CD4-positive, alpha-beta T cell (primary cell): ENCODE measurements around the gene TOMM5. TPM values are rescaled to one million over a fixed set of nuclear protein-coding genes. Genes with fewer than 3 reads are reported as not detected.

Source experiments
- ATAC-seq: fragments of 200-7000 bp; cut with Tn5 transposase; one replicate; pipeline ENCODE4 v1.10.0; 2022; ENCODE audit warnings: mild to moderate bottlenecking; ENCODE audit not compliant: poor library complexity
- CTCF ChIA-PET: fragments of 350-600 bp; sonication (Branson Sonifier 250); formaldehyde crosslinking; loops from one replicate; lab custom pipeline; 2021; ENCODE audit warnings: antibody characterized with exemption, inconsistent platforms; lab: Charles Lee
- POLR2A ChIA-PET: fragments of 350-600 bp; sonication (Branson Sonifier 250); formaldehyde crosslinking; loops from one replicate; lab custom pipeline; 2021; ENCODE audit warnings: antibody characterized with exemption, inconsistent platforms; lab: Charles Lee
- DNase-seq, 14 experiments: peaks; one replicate each; pipeline ENCODE4 v3.0.0-alpha.2; 2013 to 2020; ENCODE audit warnings: mixed read lengths in 2 of 14
- H3K27ac ChIP-seq, 2 donors: one replicate each; pipeline versions ENCODE4 v1.5.1 to v1.7.0; 2013; ENCODE audit warnings: low read length in 2 of 2, low read depth in 1 of 2, mild to moderate bottlenecking in 1 of 2
- H3K27me3 ChIP-seq, 2 experiments: 1 replicate in 1 of 2; 2 replicates in 1 of 2; pipeline versions ENCODE4 v1.6.1 to v1.7.0; 2013; ENCODE audit warnings: low read length in 2 of 2, control low read depth in 1 of 2, mild to moderate bottlenecking in 1 of 2, moderate library complexity in 1 of 2; ENCODE audit not compliant: insufficient read depth in 2 of 2, control insufficient read depth in 1 of 2
- H3K36me3 ChIP-seq: one replicate; pipeline ENCODE4 v1.6.1; 2013; ENCODE audit warnings: low read length, control low read depth; ENCODE audit not compliant: insufficient read depth
- H3K4me1 ChIP-seq: one replicate; pipeline ENCODE4 v1.6.1; 2013; ENCODE audit warnings: low read length, control low read depth; ENCODE audit not compliant: insufficient read depth
- H3K4me3 ChIP-seq: one replicate; pipeline ENCODE4 v1.5.1; 2013; ENCODE audit warnings: mild to moderate bottlenecking, low read length, moderate library complexity
- H3K9me3 ChIP-seq, 2 experiments: 1 replicate in 1 of 2; 2 replicates in 1 of 2; pipeline versions ENCODE4 v1.6.1 to v1.7.0; 2013; ENCODE audit warnings: low read length in 2 of 2, mild to moderate bottlenecking in 2 of 2, control low read depth in 1 of 2, moderate library complexity in 1 of 2; ENCODE audit not compliant: control insufficient read depth in 1 of 2, insufficient read depth in 1 of 2
- H3K27ac Mint-ChIP-seq: one replicate; pipeline ENCODE4 v1.8.0; 2020; ENCODE audit warnings: mixed read lengths
- H3K27me3 Mint-ChIP-seq: one replicate; pipeline ENCODE4 v1.8.0; 2021; ENCODE audit warnings: mixed read lengths
- H3K36me3 Mint-ChIP-seq: one replicate; pipeline ENCODE4 v1.8.0; 2021; ENCODE audit warnings: low read depth, mixed read lengths
- H3K4me1 Mint-ChIP-seq: one replicate; pipeline ENCODE4 v1.8.0; 2021; ENCODE audit warnings: low read depth, mixed read lengths
- H3K4me3 Mint-ChIP-seq: one replicate; pipeline ENCODE4 v1.8.0; 2020; ENCODE audit warnings: mild to moderate bottlenecking, mixed read lengths
- H3K9me3 Mint-ChIP-seq: one replicate; pipeline ENCODE4 v1.8.0; 2020; ENCODE audit warnings: mixed read lengths
- intact Hi-C, 2 experiments: fragments of 100-400 bp; cut with DNase I in 1 of 2; cut with micrococcal nuclease in 1 of 2; formaldehyde crosslinking; loops; one replicate each; pipeline versions ENCODE4 v1.15.1 to v1.9.0; 2023 to 2025; cut with DNase I, micrococcal nuclease
- total RNA-seq, 174 experiments: library from RNA in 2 of 174; stranded (reverse) in 2 of 174; gene quantifications; one replicate each; pipeline ENCODE4 v1.2.3 and lab custom pipeline; 2021 to 2026
- TF ChIP-seq, protein P1 (sequence below): fragments of 200-600 bp; IDR thresholded peaks from one replicate; pipeline ENCODE4 v1.8.0; 2022; ENCODE audit warnings: antibody characterized with exemption, mild to moderate bottlenecking

The TOMM5 gene
- total RNA-seq, 2 experiments from 2014 or later = 31.4 to 35.3 TPM

DNA sequence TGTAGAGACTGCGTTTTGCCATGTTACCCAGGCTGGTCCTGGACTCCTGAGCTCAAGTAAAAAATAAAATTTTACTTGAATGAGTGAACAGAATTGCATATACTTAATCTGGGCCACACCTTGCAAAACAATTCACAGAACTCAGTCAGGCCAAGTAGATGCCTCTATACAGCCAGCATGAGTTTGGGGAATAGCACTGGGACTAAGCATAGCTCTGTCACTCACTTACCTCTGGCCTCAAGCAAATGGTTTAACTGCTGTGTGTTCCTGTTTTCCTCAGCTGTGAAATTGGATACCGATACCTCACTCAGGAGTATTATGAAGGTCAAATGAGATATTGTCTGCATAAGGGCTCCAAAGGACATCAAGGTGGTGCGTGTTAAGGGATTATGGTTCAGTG lies 47.4 kb upstream of the TOMM5 start:
- peaks cover 10 to 26% of the 10 kb centered on the region in 2 experiments for H3K27me3 ChIP-seq
- no peak overlapping the region for H3K27ac Mint-ChIP-seq
- H3K27me3 Mint-ChIP-seq = peaks cover 45% of the 10 kb centered on the region
- H3K36me3 ChIP-seq = no peaks in the 10 kb centered on the region
- H3K36me3 Mint-ChIP-seq = no peaks in the 10 kb centered on the region
- H3K27ac ChIP-seq = no peak overlapping the region
- intact Hi-C loops = no loop called here
- H3K9me3 Mint-ChIP-seq = no peaks in the 10 kb centered on the region
- ChIA-PET POLR2A (no interaction called here), CTCF (interaction anchor here (1.0 kb wide), 1 partner anchor 22 kb away, joined by 3 read pairs; no protein-coding TSS in a partner anchor)
- H3K4me3 ChIP-seq = no peak overlapping the region
- H3K4me1 Mint-ChIP-seq = no peaks in the 10 kb centered on the region
- no peaks in the 10 kb centered on the region for H3K4me1 ChIP-seq
- TF ChIP-seq, protein P1, sequence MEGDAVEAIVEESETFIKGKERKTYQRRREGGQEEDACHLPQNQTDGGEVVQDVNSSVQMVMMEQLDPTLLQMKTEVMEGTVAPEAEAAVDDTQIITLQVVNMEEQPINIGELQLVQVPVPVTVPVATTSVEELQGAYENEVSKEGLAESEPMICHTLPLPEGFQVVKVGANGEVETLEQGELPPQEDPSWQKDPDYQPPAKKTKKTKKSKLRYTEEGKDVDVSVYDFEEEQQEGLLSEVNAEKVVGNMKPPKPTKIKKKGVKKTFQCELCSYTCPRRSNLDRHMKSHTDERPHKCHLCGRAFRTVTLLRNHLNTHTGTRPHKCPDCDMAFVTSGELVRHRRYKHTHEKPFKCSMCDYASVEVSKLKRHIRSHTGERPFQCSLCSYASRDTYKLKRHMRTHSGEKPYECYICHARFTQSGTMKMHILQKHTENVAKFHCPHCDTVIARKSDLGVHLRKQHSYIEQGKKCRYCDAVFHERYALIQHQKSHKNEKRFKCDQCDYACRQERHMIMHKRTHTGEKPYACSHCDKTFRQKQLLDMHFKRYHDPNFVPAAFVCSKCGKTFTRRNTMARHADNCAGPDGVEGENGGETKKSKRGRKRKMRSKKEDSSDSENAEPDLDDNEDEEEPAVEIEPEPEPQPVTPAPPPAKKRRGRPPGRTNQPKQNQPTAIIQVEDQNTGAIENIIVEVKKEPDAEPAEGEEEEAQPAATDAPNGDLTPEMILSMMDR = no peak
- no peak for DNase-seq
- H3K9me3 ChIP-seq = no peaks in the 10 kb centered on the region
- no peak for ATAC-seq
- H3K4me3 Mint-ChIP-seq = no peak overlapping the region

DNA sequence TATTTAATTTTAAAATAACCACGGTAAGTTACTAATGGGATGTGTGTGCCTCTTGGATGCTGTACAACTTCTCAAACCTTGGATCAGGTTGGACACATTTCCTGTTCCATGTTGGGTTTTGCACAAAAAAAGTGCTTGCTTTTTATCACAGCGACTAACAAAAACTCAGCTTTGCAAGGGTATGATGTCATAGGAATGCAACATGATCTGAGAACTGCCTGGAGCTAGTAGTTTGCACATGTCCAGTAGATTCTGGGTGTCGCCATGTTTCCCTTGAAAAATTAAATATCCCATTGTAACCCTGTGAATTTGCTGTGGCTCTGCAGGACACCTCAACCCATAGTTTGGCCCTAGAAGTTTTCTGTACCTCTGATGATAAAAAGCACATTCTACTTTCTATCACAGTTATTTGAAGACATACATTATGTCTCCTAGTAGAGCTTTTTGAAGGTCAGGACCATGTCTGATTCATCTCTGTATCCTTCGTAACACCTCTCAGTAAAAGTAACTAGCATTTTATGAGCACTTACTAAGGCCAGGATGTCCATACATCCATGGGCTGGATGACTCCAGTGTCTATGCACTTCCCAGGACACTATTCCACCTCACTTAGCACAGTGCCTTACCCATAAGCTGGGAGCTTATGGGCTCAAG lies 46.8 kb upstream of the TOMM5 start:
- Mint-ChIP-seq H3K9me3 (no peaks in the 10 kb centered on the region), H3K36me3 (no peaks in the 10 kb centered on the region), H3K27me3 (peaks cover 42% of the 10 kb centered on the region), H3K27ac (no peak overlapping the region), H3K4me3 (no peak overlapping the region), H3K4me1 (no peaks in the 10 kb centered on the region)
- intact Hi-C loops = no loop called here
- H3K27ac ChIP-seq = no peak overlapping the region
- H3K4me3 ChIP-seq = no peak overlapping the region
- H3K27me3 ChIP-seq = peaks cover 5 to 21% of the 10 kb centered on the region in 2 experiments
- no peak for ATAC-seq
- DNase-seq = no peak
- no peaks in the 10 kb centered on the region for H3K9me3 ChIP-seq
- POLR2A ChIA-PET = interaction anchor here (0.6 kb wide), 1 partner anchor 66 kb away, joined by 3 read pairs; no protein-coding TSS in a partner anchor
- no peaks in the 10 kb centered on the region for H3K4me1 ChIP-seq
- H3K36me3 ChIP-seq = no peaks in the 10 kb centered on the region
- CTCF ChIA-PET = interaction anchor here (1.0 kb wide), 1 partner anchor 22 kb away, joined by 3 read pairs; no protein-coding TSS in a partner anchor
- TF ChIP-seq, protein P1 = no peak

DNA sequence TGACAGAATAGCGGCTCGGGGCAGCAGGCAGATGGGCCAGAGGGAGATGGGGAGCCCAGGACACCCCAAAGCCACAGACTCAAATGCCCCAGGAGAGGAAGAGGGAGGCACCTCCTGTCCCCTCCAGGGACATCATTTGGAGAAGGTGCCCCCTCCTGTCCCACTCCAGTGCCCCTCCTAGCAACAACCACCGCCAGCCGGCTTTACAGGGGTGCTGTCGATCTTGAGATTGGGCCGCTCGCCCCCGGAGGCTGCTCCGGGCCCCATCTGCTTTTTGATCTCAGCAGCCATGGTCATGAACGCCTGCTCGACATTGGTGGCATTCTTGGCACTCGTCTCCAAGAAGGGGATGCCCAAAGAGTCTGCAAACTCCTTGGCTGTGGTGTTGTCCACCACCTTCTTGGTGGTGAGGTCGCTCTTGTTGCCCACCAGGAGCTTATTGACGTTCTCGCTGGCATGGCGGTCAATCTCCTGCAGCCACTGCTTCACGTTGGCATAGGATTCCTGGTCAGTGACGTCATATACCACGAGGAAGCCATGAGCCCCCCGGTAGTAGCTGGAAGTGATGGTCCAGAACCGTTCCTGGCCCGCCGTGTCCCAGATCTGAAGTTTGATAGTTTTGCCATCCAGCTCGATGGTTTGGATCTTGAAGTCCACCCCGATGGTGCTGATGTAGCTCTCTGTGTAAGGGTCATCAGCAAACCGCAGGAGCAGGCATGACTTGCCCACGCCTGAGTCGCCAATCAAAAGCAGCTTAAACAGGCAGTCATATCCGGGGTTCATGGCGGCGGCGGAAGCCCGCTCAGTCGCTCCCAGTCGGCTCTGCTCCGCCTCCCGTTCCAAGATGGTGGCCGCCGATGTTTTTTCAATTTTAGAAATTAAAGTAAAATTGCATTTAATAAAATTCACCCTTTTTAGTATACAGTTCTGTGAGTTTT lies 44.4 kb upstream of the TOMM5 start:
- DNase-seq = no peak
- peaks cover 5 to 7% of the 10 kb centered on the region in 2 experiments for H3K27me3 ChIP-seq
- no peaks in the 10 kb centered on the region for H3K36me3 Mint-ChIP-seq
- TF ChIP-seq, protein P1 = no peak
- no peaks in the 10 kb centered on the region for H3K9me3 ChIP-seq
- CTCF ChIA-PET = no interaction called here
- H3K4me3 Mint-ChIP-seq = no peak overlapping the region
- H3K4me3 ChIP-seq = no peak overlapping the region
- ATAC-seq = no peak
- no peaks in the 10 kb centered on the region for H3K4me1 ChIP-seq
- H3K36me3 ChIP-seq = no peaks in the 10 kb centered on the region
- no peak overlapping the region for H3K27ac ChIP-seq
- no peaks in the 10 kb centered on the region for H3K4me1 Mint-ChIP-seq
- peaks cover 24% of the 10 kb centered on the region for H3K27me3 Mint-ChIP-seq
- H3K9me3 Mint-ChIP-seq = no peaks in the 10 kb centered on the region
- POLR2A ChIA-PET = no interaction called here
- intact Hi-C loops = no loop called here
- H3K27ac Mint-ChIP-seq = no peak overlapping the region
